GM18498 (cell line): ENCODE results near the gene KSR2.

Experiments used
- ATAC-seq: cut with Tn5 transposase; IDR thresholded peaks from one replicate; pipeline ENCODE4 v1.9.1; 2021; ENCODE audit warnings: mild to moderate bottlenecking, moderate library complexity; ENCODE audit not compliant: unreplicated experiment

KSR2 gene

GRCh38 chr12:117473856-117474255 lies 494.9 kb downstream of the KSR2 start:
- no peak for ATAC-seq

- no peak for ATAC-seq
These were observed 495.8 kb downstream of the KSR2 start for GRCh38 chr12:117472983-117473382.

GRCh38 chr12:117470804-117471203 lies 498.0 kb downstream of the KSR2 start:
- no peak for ATAC-seq

- no peak for ATAC-seq
These were observed 498.8 kb downstream of the KSR2 start for GRCh38 chr12:117469883-117470483.

GRCh38 chr12:117468016-117468415 lies 500.8 kb downstream of the KSR2 start:
- no peak for ATAC-seq

GRCh38 chr12:117467588-117467987 lies 501.2 kb downstream of the KSR2 start:
- ATAC-seq, result no peak

- ATAC-seq, result no peak
These were observed 502.0 kb downstream of the KSR2 start for GRCh38 chr12:117466677-117467362.

GRCh38 chr12:117461732-117462131 lies 507.1 kb downstream of the KSR2 start:
- no peak for ATAC-seq

- no peak for ATAC-seq
These were observed 509.6 kb downstream of the KSR2 start for GRCh38 chr12:117459229-117459628.

GRCh38 chr12:117457189-117457588 lies 511.6 kb downstream of the KSR2 start:
- no peak for ATAC-seq

GRCh38 chr12:117456076-117456475 lies 512.7 kb downstream of the KSR2 start:
- no peak for ATAC-seq

- ATAC-seq, result no peak
These were observed 514.8 kb downstream of the KSR2 start for GRCh38 chr12:117453961-117454360.

GRCh38 chr12:117452112-117452511 lies 516.7 kb downstream of the KSR2 start:
- ATAC-seq, result no peak

- ATAC-seq, result no peak
These were observed 518.6 kb downstream of the KSR2 start for GRCh38 chr12:117450209-117450608.

GRCh38 chr12:117447665-117448366 lies 521.0 kb downstream of the KSR2 start:
- ATAC-seq, result no peak

GRCh38 chr12:117444781-117445180 lies 524.0 kb downstream of the KSR2 start:
- ATAC-seq, result no peak

- no peak for ATAC-seq
These were observed 527.0 kb downstream of the KSR2 start for GRCh38 chr12:117441751-117442150.

- ATAC-seq, result no peak
These were observed 528.4 kb downstream of the KSR2 start for GRCh38 chr12:117440384-117440783.

- ATAC-seq, result no peak
These were observed 529.2 kb downstream of the KSR2 start for GRCh38 chr12:117439531-117440001.

GRCh38 chr12:117438809-117439208 lies 530.0 kb downstream of the KSR2 start:
- no peak for ATAC-seq

- no peak for ATAC-seq
These were observed 531.1 kb downstream of the KSR2 start for GRCh38 chr12:117437516-117438255.
